Stomach (tissue), 9 donors: ENCODE data around the gene CTNNA3. TPM values are rescaled to one million over a fixed set of nuclear protein-coding genes. Genes with fewer than 3 reads are reported as not detected.
A peak's percentile ranks its signal among the peaks of the same experiment; 100 is the strongest.

Experiments used
- DNase-seq, 2 donors: peaks; one replicate each; pipeline versions ENCODE4 v3.0.0 to v3.0.0-alpha.2; 2013 to 2019
- H3K27ac ChIP-seq, 5 donors: fragments of 200-600 bp in 4 of 5; sonication (generic) in 4 of 5; one replicate each; pipeline ENCODE4 v1.5.1; 2013 to 2019; ENCODE audit warnings: mild to moderate bottlenecking in 1 of 5, moderate library complexity in 1 of 5
- H3K27me3 ChIP-seq, 3 donors: fragments of 200-600 bp; sonication (generic); one replicate each; pipeline ENCODE4 v1.5.1; 2017 to 2019; ENCODE audit warnings: mixed run types in 1 of 3
- H3K36me3 ChIP-seq, 4 donors: fragments of 200-600 bp; sonication (generic); 1 replicate in 3 of 4; 2 replicates in 1 of 4; pipeline ENCODE4 v1.5.1; 2016 to 2019
- H3K4me1 ChIP-seq, 4 donors: fragments of 200-600 bp; sonication (generic); one replicate each; pipeline ENCODE4 v1.5.1; 2016 to 2019
- H3K4me3 ChIP-seq, 4 donors: fragments of 200-600 bp; sonication (generic) in 3 of 4; one replicate each; pipeline ENCODE4 v1.5.1; 2016 to 2019; ENCODE audit warnings: mild to moderate bottlenecking in 1 of 4
- H3K9me3 ChIP-seq, 4 donors: fragments of 200-600 bp; sonication (generic); one replicate each; pipeline ENCODE4 v1.5.1; 2016 to 2019
- CTCF ChIP-seq, 7 experiments: fragments of 450-650 bp in 4 of 7; fragments of 200-600 bp in 3 of 7; sonication (generic) in 3 of 7; IDR thresholded peaks; one replicate each; pipeline ENCODE4 v1.5.1; 2016 to 2019; ENCODE audit warnings: antibody characterized with exemption in 7 of 7, control low read depth in 2 of 7, mild to moderate bottlenecking in 1 of 7
- EP300 ChIP-seq: sonication (generic); formaldehyde crosslinking; IDR thresholded peaks from one replicate; pipeline ENCODE4 v1.6.1; 2017; ENCODE audit warnings: antibody characterized with exemption
- POLR2A ChIP-seq, 4 donors: fragments of 450-650 bp; IDR thresholded peaks; one replicate each; pipeline ENCODE4 v1.6.1; 2016; ENCODE audit warnings: antibody characterized with exemption in 4 of 4, control low read depth in 2 of 4, mild to moderate bottlenecking in 1 of 4, moderate library complexity in 1 of 4
- POLR2AphosphoS5 ChIP-seq, 3 donors: sonication (generic); formaldehyde crosslinking; IDR thresholded peaks; one replicate each; pipeline ENCODE4 v1.6.1; 2016; ENCODE audit warnings: antibody characterized with exemption in 3 of 3
- WGBS, 5 donors: extraction: QIAGEN DNeasy Blood & Tissue Kit in 3 of 5; methylation state at CpG; one replicate each; pipeline versions ENCODE4 v1.1.5 to v1.1.7; 2013 to 2018; 5-methylcytosine and 5-hydroxymethylcytosine counted together
- intact Hi-C: fragments of 100-400 bp; cut with DNase I; formaldehyde crosslinking; loops from one replicate; pipeline ENCODE4 v1.15.1; 2023; ENCODE audit warnings: low total_unique reads
- polyA plus RNA-seq, 3 donors: library from polyadenylated mRNA; stranded (reverse); fragments of 200-250 nt; gene quantifications; one replicate each; pipeline ENCODE4 v1.2.3, GENCODE V29; 2013
- total RNA-seq, 5 donors: library from RNA; depleted of rRNA; stranded (reverse); fragments of >200 nt; gene quantifications; one replicate each; pipeline versions ENCODE4 v1.1.0 to v1.2.3, GENCODE V29; 2014 to 2016
- donor health status: healthy with polysubstance abuse.
- donor health status: Bipolar disorder and iron deficiency.
- donor health status: healthy.

CTNNA3 gene
- total and polyA plus RNA-seq, 8 donors, result 0.14 to 46.1 (median 12.9) TPM; not detected in 2

- intact Hi-C loops, result no loop called here
- no peak for TF ChIP-seq POLR2A (IDR thresholded peaks at IDR 0.05)
- TF ChIP-seq EP300, result no peak
- TF ChIP-seq CTCF (IDR thresholded peaks at IDR 0.05), result no peak
- TF ChIP-seq POLR2AphosphoS5 (IDR thresholded peaks at IDR 0.05), result no peak
- Histone ChIP-seq H3K36me3 (no peaks in the 10 kb centered on the region), H3K4me3 (no peak overlapping the region), H3K9me3 (peaks cover 0 to 11% (median 2%) of the 10 kb centered on the region in 4 donors), H3K27me3 (no peaks in the 10 kb centered on the region), H3K4me1 (no peaks in the 10 kb centered on the region), H3K27ac (no peak overlapping the region)
- peak in 1 of 2 donors; percentile 39 for DNase-seq
- 82 to 100% (median 87%) methylated on average over 1 of the region's 1 CpG for WGBS, 5 donors
Observed at GRCh38 chr10:67622511-67622910, 73.5 kb downstream of the CTNNA3 start.

- no peaks in the 10 kb centered on the region for H3K4me1 ChIP-seq
- intact Hi-C loops, result no loop called here
- 58 to 80% (median 64%) methylated on average over 3 of the region's 3 CpGs for WGBS, 5 donors
- no peak for TF ChIP-seq CTCF (IDR thresholded peaks at IDR 0.05)
- no peak for TF ChIP-seq POLR2AphosphoS5 (IDR thresholded peaks at IDR 0.05)
- TF ChIP-seq POLR2A (IDR thresholded peaks at IDR 0.05), result no peak
- TF ChIP-seq EP300, result no peak
- no peak for DNase-seq
- no peaks in the 10 kb centered on the region for H3K27me3 ChIP-seq
- H3K27ac ChIP-seq, result no peak overlapping the region
- peaks cover 0 to 6% (median 0%) of the 10 kb centered on the region in 4 donors for H3K9me3 ChIP-seq
- no peak overlapping the region for H3K4me3 ChIP-seq
- no peaks in the 10 kb centered on the region for H3K36me3 ChIP-seq
Observed at GRCh38 chr10:67621834-67622233, 74.2 kb downstream of the CTNNA3 start.

- no peaks in the 10 kb centered on the region for H3K27me3 ChIP-seq
- intact Hi-C loops, result no loop called here
- no peaks in the 10 kb centered on the region for H3K36me3 ChIP-seq
- 51 to 63% (median 55%) methylated on average over 3 of the region's 3 CpGs for WGBS, 5 donors
- no peak overlapping the region for H3K27ac ChIP-seq
- no peaks in the 10 kb centered on the region for H3K4me1 ChIP-seq
- no peak overlapping the region for H3K4me3 ChIP-seq
- no peak for DNase-seq
- TF ChIP-seq POLR2AphosphoS5 (IDR thresholded peaks at IDR 0.05) (no peak), EP300 (no peak), CTCF (IDR thresholded peaks at IDR 0.05) (no peak), POLR2A (IDR thresholded peaks at IDR 0.05) (no peak)
- H3K9me3 ChIP-seq, result peaks cover 0 to 9% (median 0%) of the 10 kb centered on the region in 4 donors
Observed at GRCh38 chr10:67618116-67618515, 77.9 kb downstream of the CTNNA3 start.

GRCh38 chr10:67612577-67613537 lies 83.1 kb downstream of the CTNNA3 start:
- TF ChIP-seq EP300 (no peak), POLR2AphosphoS5 (IDR thresholded peaks at IDR 0.05) (no peak), POLR2A (IDR thresholded peaks at IDR 0.05) (no peak), CTCF (IDR thresholded peaks at IDR 0.05) (no peak)
- Histone ChIP-seq H3K27me3 (no peaks in the 10 kb centered on the region), H3K9me3 (peaks cover 0 to 9% (median 0%) of the 10 kb centered on the region in 4 donors), H3K4me3 (no peak overlapping the region), H3K4me1 (no peaks in the 10 kb centered on the region), H3K36me3 (no peaks in the 10 kb centered on the region), H3K27ac (no peak overlapping the region)
- intact Hi-C loops, result no loop called here
- 61 to 75% (median 72%) methylated on average over 10 of the region's 10 CpGs for WGBS, 5 donors
- no peak for DNase-seq
